Measurements from ENCODE around the gene LIMD2.
A peak's percentile ranks its signal among the peaks of the same experiment; 100 is the strongest.

LIMD2 gene

DNA sequence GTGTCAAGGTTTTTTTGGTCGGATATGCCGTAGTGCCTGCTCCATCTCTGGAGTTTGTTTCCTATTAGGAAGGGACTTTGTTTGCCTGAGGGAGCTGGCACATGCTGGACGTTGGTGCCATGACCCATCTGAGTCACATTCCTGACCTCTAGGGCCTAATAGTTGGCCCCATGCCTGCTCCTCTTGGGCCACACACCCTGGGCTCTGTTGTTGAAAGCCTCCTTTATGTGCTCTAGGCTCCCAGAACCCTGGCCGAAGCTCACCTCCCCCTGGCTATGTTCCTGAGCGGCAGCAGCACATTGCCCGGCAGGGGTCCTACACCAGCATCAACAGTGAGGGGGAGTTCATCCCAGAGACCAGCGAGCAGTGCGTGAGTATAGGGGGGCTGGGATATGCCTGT lies 18.4 kb downstream of the LIMD2 start:
- DNase-seq (ENCODE audit: low read depth) = no peak

DNA sequence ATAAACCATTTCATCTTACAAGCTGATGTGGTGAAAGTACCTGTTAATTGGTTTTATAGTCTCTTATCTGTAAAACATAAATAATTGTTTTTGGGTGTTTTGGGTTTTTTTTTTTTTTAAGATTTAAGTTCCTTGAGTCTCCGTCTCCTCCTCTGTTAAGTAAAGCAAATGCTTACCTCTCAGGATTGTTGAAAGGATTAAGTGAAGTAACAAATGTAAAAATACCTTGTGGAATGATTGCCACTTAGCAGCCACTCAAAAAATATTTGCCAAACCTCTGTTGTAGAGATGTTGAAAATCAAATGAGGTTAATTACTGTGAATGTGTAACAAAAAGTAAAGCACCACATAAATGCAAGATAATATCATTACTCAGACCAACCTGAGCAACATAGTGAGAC lies 19.2 kb downstream of the LIMD2 start:
- no peak for DNase-seq (ENCODE audit: low read depth)

DNA sequence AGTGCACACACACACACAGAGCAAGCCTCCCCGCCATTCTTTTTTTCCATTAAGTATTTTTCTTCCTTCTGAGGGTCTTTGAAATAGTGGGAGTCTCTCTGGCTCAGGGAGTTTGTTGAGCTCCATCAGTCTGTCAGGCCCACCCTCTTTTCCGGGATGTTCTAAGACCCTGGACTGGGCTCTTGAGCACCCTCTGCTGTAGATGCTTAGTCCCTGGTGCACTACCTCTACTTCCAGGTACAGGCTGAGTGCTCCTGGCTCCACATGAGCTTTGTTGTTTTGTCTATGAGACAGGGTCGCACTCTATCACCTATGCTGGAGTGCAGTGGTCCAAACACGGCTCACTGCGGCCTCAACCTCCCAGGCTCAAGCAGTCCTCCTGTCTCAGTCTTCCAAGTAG lies 20.7 kb downstream of the LIMD2 start:
- no peak for DNase-seq (ENCODE audit: low read depth)

DNA sequence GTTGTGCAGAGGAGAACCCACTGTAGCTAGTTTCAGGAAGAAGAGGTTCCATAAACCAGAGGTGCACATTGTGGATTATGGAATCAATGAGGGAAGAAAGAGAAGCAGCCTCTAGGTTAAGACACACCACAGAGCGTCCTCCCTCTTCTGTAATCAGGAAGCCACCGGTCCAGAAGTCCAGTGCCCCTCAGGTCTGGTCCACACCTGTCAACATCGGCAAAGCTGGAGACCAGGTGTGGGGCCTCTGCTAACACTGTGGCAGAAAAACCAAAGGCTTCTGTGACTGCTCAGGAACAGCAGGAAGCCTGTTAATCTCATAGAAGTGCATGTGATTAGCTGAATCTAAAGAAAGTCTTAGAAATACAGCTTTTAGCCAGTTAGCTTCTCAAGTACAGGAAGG lies 23.3 kb downstream of the LIMD2 start:
- DNase-seq (ENCODE audit: low read depth) = no peak

DNA sequence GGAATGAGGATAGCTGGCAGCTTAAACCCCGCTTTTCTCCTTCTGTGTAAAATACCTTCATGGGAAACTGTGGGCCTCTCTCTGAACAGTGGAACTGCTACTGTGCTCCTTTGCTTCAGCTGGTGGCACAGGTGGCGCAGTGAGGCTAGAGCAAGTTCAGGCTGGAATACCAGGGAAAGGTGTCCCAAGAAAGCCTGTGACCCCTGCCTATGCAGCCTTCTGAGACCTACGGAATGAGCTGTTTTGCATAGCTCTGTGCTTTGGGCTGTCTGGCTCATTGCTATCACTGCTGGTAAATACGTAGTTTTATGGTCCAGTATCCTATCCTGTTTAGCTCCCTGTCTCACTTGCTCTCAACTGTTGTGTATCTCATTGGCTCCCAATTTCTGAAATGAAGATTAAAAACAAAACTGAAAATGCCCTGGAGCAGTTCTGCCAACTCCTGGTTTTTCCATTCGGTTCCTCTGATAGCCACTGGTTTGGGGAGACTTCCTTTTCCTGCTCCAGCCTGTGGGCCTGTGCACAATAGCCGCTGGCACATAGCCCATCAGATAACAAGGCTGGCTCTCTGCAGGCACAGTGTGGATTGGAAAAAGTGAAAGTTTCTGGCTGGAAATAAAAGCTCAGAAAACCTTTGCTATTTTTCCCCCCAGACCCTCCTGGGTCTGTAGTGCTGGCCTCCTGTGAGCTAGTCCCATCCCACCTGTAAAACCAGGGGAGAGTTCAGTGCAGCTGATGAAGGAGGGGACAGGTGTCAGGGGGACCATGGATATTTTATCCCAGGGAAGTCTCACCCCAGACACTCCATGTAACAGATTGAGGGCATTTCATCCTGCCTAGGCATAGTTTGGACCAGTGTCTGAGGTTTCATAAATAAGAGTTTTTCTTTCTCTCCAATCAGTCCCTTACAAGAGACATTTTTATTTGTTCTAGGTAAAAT lies 24.0 kb downstream of the LIMD2 start:
- peak; percentile 83 for DNase-seq (ENCODE audit: low read depth)

DNA sequence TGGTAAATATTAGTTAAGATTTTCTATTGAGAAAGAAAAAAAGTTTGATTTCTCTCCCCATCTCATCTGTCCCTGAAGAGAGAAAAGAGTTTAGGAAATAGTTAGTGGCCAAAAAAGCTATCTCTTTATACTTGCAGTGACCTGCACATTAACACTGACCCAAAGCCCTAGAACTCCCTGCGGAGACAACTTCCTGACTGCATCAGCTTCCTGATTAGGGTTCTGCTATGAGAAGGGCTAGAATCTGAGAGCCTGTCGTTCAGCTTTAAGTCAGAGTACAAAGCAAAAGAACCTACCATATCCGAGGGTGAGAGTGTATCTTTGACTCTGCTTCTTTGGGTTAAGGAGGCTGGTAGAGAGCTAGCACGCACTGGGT lies 24.7 kb downstream of the LIMD2 start:
- DNase-seq (ENCODE audit: low read depth) = no peak

DNA sequence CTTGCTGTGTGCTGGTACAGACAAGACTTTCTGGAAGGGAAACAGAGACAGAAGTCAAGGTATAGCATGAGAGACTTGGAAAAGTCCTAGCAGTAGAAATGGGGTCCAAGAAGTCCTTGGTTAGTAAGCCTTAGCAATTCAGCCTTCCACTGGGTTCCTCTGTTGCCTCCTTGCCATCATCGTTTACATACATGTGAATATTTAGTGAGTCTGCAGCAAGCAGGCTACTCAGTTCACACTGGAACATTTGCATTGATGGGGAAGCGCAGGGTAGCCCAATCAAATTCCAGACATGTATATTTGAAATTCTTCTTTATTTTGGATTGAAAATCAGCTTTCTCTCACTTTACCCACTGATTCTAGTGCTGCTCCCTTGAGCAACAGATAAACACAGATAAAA lies 27.1 kb downstream of the LIMD2 start:
- no peak for DNase-seq (ENCODE audit: low read depth)

DNA sequence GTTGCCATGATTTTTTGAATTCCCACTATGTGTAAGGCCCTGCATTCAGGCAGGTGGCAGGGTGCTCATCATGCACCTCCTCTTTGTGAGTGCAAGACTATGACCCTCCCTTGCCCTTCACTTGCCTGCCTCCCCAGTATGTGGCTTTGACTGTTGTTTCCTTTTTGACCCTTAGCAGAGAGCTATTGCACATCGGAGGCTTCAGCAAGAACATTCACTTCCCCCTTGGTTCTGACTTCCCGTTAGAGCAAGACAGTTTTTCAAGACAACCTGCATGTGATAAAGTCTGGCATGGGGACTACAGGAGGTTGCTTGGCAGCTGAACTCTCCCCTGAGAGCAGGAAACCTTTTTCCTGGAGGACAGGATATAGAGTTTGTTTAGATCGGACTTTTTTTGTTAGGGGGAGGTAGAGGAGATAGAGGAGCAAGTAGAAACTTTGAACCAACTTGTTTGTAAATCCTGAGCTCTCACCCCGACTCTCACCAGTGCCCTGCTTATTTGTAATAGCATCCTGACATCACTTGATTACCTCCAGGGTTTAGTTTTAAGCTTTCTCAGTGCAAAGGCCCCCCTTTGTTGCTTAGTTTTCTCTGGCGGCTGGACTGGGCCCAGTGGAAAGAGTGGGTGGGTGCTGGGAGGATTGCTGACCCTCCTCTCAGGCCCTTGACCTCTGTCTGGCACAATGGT lies 34.3 kb downstream of the LIMD2 start:
- DNase-seq (ENCODE audit: low read depth) = no peak

DNA sequence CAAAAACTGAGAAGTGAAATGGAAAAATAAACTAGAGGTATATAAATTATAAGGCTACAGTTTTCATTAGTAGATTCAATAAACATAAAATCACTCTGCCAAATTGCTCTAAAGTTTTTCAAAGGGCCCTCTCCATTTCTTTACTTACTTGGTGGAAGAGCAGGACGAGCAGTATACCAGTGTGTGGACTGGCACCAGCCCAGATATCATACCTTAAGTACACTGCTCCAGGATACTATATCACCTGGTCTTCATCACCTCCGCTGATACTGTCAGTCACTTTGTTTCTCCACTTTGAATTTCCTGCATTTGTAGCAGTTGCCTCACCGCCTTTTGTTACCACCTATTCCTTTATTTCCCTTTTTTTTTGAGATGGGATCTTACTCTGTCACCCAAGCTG lies 40.1 kb downstream of the LIMD2 start:
- DNase-seq (ENCODE audit: low read depth) = no peak

DNA sequence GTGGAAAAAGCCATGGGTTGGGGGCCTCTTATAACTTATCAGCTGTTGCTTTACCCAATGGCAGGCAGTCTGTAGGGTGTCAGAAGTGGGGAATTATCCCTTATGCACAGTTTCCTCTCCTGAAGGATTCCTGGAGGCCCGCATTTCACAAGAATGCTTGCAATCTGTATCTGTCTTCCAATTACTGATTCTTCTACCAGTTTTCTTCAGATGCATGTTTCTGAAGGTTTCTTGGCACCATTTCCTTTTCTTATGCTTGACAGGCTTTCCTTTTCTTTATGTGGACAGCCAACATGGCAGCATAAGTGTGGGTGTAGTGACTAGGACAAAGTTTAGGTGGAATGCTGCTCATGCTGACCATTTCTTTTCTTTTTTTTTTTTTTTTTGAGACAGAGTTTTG lies 41.6 kb downstream of the LIMD2 start:
- no peak for DNase-seq (ENCODE audit: low read depth)

DNA sequence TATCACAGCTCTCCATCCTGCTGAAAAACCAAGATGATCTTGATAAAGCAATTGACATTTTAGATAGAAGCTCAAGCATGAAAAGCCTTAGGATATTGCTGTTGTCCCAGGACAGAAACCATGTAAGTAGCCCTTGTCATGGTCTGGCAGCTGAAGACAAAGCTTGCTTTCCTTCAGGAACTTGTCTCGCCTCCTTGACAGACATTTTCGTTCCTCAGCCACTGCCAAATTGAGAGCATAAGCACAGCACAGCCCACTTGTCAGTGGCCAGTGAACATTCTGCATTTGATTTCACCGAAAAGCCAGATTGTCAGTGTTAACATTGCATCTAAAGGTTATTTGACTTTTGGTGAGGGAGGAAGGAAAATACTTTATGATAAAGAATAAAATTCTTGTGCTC lies 42.1 kb downstream of the LIMD2 start:
- DNase-seq (ENCODE audit: low read depth) = no peak

DNA sequence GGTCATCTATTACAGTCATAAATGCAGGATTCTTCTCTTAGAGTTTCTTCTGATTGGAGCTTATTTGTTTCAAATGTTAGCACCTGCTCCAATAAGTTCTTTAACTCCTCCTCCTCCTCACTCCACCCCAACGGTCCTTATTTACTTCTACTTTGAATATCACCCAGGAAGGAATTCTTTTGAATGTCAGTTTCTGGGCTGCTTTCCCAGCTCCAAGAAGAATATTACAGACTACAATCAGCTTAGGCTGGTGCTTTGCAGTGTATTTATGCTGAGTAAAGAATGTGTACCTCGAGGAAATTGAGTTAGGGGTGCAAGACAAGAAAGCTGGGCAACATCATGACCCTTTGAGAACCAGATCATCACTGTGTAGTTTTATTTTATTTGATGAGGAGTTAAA lies 46.9 kb downstream of the LIMD2 start:
- peak; percentile 30 for DNase-seq (ENCODE audit: low read depth)

DNA sequence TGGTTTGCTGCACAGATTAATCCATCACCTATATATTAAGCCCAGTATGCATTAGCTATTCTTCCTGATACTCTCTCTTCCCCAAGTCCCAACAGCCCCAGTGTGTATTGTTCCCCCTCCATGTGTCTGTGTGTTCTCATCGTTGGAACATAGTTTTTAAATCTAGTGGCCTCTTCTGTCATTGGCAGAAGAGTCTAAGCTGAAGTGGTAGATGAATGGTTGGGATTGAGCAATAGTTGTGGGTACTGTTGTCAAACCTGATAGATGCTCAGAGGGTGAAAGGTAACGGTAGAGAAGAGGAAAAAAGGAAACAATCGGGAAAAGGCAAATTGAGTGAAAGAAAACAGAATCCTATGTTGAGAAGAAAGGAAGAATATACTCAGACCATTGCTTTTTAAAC lies 47.8 kb downstream of the LIMD2 start:
- DNase-seq (ENCODE audit: low read depth) = peak; percentile 54

DNA sequence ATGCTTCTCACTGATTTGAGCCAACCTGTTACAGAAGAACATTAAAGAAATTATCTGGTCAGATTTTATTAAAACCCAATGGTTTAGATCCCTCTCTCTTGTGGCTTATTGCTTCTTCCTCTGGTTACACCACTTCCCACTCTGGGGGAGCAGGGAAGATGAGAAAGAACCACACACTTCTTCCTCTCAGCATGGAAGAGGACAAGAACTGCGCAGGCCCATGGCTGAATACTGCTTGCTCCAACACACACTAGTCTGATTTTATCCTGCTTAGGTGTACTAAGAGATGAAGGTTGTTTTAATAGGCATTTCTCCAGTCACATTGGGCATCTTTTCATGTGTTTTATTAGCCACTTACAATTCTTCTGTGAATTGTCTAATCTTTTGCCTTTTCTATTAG lies 50.1 kb downstream of the LIMD2 start:
- DNase-seq (ENCODE audit: low read depth) = no peak

DNA sequence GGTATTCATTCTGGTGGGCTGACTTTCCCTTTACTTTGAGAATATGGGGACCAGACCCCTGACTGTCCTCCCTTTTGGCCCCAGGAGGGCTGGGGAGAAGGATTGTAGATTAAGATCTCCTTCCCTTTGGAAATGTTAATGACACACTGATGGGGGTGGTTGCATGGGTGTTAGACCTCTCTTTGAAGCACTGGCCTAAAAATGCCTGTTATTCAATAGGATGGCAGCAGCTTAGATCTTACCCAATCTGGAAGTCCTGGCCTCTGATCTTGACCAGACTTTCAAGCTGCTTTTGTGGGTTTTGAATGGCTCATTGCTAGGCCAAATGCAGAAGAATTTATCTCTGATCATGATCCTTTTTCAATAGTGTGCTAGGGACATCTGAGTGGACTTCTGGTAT lies 52.0 kb downstream of the LIMD2 start:
- DNase-seq (ENCODE audit: low read depth) = peak; percentile 60

DNA sequence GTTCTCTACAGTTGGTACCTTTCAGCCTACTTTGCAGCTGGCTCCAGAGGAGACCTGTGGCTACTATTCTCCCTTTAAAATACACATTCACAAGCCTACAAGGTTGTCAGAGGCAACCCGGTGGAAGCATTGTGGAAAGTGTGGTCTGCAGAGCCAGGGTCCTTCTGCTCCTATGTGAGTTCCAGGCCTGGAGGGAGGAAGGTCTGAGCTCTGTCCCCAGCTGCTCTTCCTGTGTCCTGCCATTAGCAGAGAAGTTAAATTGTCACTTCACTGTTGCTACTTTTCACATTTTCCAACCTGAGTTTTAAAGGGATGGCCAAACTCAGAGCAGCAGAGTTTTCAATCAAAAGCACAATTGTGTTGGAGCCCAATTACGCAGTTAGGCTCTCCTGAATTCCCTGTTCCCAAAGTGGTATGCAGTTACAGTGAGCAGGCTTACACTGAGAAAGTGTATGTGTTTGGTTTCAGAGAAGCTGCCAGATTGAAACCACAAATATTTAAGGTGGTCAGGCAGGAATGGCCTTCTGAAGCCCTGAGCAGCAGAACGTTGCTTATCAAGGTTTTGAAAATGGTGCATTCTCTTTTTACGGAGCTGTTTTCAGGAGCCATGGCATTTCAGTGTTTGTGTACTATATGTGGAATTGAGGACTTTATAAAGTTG lies 52.7 kb downstream of the LIMD2 start:
- DNase-seq (ENCODE audit: low read depth) = peak; percentile 92

DNA sequence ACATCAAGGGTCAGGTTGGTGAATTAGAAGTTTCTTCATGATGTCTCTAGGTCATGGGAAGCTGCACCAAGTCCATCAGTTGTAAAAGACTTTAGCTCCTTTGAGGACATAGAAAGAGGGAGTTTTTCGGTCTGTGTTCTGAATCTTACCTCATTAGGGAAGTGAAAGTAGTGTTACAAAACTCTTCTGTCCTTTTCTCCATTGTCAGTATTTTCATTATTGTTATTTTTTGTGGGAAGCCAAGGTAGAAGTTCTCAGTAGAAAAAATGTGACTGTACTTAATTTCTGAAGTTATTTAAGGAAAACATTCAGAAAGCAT lies 53.5 kb downstream of the LIMD2 start:
- DNase-seq (ENCODE audit: low read depth) = no peak
